IMR-90 (cell line): ENCODE measurements around the gene NR1D2.
"Not testable (repeated sequence)": the region's sequence is repeated elsewhere in the genome, so short reads cannot be mapped to it uniquely, and the experiment has no call there.

Experiments used
- BHLHE40 ChIP-seq: fragments of 150-350 bp; IDR thresholded peaks from 2 replicates; pipeline ENCODE4 v1.6.1; 2016; ENCODE audit warnings: mild to moderate bottlenecking, low read depth, low read length
- CEBPB ChIP-seq: IDR thresholded peaks from 2 replicates; pipeline ENCODE4 v1.6.1; 2012; ENCODE audit warnings: low read depth, low read length, improper control_type of control experiment
- CHD1 ChIP-seq: IDR thresholded peaks from 2 replicates; pipeline ENCODE4 v1.6.1; 2012; ENCODE audit warnings: low read depth, low read length, improper control_type of control experiment
- ELK1 ChIP-seq: fragments of 150-350 bp; IDR thresholded peaks from 2 replicates; pipeline ENCODE4 v1.6.1; 2016; ENCODE audit warnings: low read depth, mild to moderate bottlenecking, low read length, moderate library complexity, borderline replicate concordance
- FOS ChIP-seq: fragments of 150-350 bp; IDR thresholded peaks from 2 replicates; pipeline ENCODE4 v1.6.1; 2016; ENCODE audit warnings: low read depth, low read length
- MAFK ChIP-seq: IDR thresholded peaks from 2 replicates; pipeline ENCODE4 v1.6.1; 2012; ENCODE audit warnings: low read depth, low read length, improper control_type of control experiment
- NFE2L2 ChIP-seq: fragments of 150-350 bp; IDR thresholded peaks from 2 replicates; pipeline ENCODE4 v1.6.1; 2016; ENCODE audit warnings: low read depth, mild to moderate bottlenecking, low read length
- POLR2A ChIP-seq: IDR thresholded peaks from 2 replicates; pipeline ENCODE4 v1.6.1; 2012; ENCODE audit warnings: mild to moderate bottlenecking, low read depth, low read length
- RAD21 ChIP-seq: IDR thresholded peaks from 2 replicates; pipeline ENCODE4 v1.6.1; 2012; ENCODE audit warnings: low read length, improper control_type of control experiment
- RCOR1 ChIP-seq: IDR thresholded peaks from 2 replicates; pipeline ENCODE4 v1.6.1; 2012; ENCODE audit warnings: mild to moderate bottlenecking, low read length, improper control_type of control experiment; ENCODE audit not compliant: insufficient replicate concordance
- RFX5 ChIP-seq: IDR thresholded peaks from 2 replicates; pipeline ENCODE4 v1.8.0; 2012; ENCODE audit warnings: low read depth, mild to moderate bottlenecking, low read length, moderate library complexity
- SMC3 ChIP-seq: fragments of 150-350 bp; IDR thresholded peaks from 2 replicates; pipeline ENCODE4 v1.6.1; 2016; ENCODE audit warnings: low read depth, mild to moderate bottlenecking, antibody characterized with exemption, low read length, moderate library complexity
- TF ChIP-seq, protein P1 (sequence below): conservative IDR thresholded peaks from 2 replicates; pipeline ENCODE4 v1.5.1; 2012; ENCODE audit warnings: mild to moderate bottlenecking, low read depth, low read length, improper control_type of control experiment

GRCh38 chr3:23918331-23918730 is 26.8 kb upstream of the NR1D2 start:
- TF ChIP-seq FOS, POLR2A, SMC3, MAFK, RFX5, RCOR1, CHD1, RAD21, BHLHE40, CEBPB, ELK1, NFE2L2: not testable (repeated sequence)
- TF ChIP-seq, protein P1, sequence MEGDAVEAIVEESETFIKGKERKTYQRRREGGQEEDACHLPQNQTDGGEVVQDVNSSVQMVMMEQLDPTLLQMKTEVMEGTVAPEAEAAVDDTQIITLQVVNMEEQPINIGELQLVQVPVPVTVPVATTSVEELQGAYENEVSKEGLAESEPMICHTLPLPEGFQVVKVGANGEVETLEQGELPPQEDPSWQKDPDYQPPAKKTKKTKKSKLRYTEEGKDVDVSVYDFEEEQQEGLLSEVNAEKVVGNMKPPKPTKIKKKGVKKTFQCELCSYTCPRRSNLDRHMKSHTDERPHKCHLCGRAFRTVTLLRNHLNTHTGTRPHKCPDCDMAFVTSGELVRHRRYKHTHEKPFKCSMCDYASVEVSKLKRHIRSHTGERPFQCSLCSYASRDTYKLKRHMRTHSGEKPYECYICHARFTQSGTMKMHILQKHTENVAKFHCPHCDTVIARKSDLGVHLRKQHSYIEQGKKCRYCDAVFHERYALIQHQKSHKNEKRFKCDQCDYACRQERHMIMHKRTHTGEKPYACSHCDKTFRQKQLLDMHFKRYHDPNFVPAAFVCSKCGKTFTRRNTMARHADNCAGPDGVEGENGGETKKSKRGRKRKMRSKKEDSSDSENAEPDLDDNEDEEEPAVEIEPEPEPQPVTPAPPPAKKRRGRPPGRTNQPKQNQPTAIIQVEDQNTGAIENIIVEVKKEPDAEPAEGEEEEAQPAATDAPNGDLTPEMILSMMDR: not testable (repeated sequence)
